Renal cortical epithelial cell (primary cell): ENCODE results near the gene BRD2. TPM values are rescaled to one million over a fixed set of nuclear protein-coding genes. Genes with fewer than 3 reads are reported as not detected.
A peak's percentile ranks its signal among the peaks of the same experiment; 100 is the strongest.

ENCODE experiments used
- DNase-seq: peaks from one replicate; pipeline ENCODE4 v3.0.0-alpha.2; 2011; ENCODE audit warnings: low read depth
- total RNA-seq: library from RNA; depleted of rRNA; stranded (reverse); fragments of >200 nt; gene quantifications from 2 replicates; pipeline ENCODE4 v1.2.3, GENCODE V29; 2014

The BRD2 gene
- total RNA-seq, 1 donor from 2014 or later, result 107 TPM

GRCh38 chr6:33029328-33030184 is 61.2 kb downstream of the BRD2 start:
- DNase-seq, result peak; percentile 23

GRCh38 chr6:33030245-33030644 is 61.9 kb downstream of the BRD2 start:
- DNase-seq, result no peak

Other genes starting within 250 kb of the BRD2 start
- not detected in 2 replicates for gene HLA-DQA2, start 227.2 kb upstream of the BRD2 start, total RNA-seq
- gene HLA-DQB2, start 205.1 kb upstream of the BRD2 start, total RNA-seq, result not detected in 2 replicates
- under 0.01 TPM in 1 of 2 replicates, not detected in the other for gene HLA-DOB, start 151.6 kb upstream of the BRD2 start, total RNA-seq
- 14.1 and 14.4 TPM in 2 replicates for gene TAP2, start 129.9 kb upstream of the BRD2 start, total RNA-seq
- 39.7 and 82.3 TPM in 2 replicates for gene PSMB8, start 124.5 kb upstream of the BRD2 start, total RNA-seq
- 57.6 and 124 TPM in 2 replicates for gene TAP1, start 114.9 kb upstream of the BRD2 start, total RNA-seq
- 8.3 and 52.1 TPM in 2 replicates for gene PSMB9, start 114.4 kb upstream of the BRD2 start, total RNA-seq
- 2.1 and 18.9 TPM in 2 replicates for gene HLA-DMB, start 27.6 kb upstream of the BRD2 start, total RNA-seq
- 1.9 and 6.1 TPM in 2 replicates for gene HLA-DMA, start 15.5 kb upstream of the BRD2 start, total RNA-seq
- gene HLA-DOA, start 41.0 kb downstream of the BRD2 start, total RNA-seq, result 0.55 and 1.6 TPM in 2 replicates
- 7.0 and 9.7 TPM in 2 replicates for gene HLA-DPA1, start 105.1 kb downstream of the BRD2 start, total RNA-seq
- gene HLA-DPB1, start 107.4 kb downstream of the BRD2 start, total RNA-seq, result 12.2 and 25.7 TPM in 2 replicates
- gene COL11A2, start 223.9 kb downstream of the BRD2 start, total RNA-seq, result 0.17 and 0.20 TPM in 2 replicates
- gene RXRB, start 232.1 kb downstream of the BRD2 start, total RNA-seq, result 16.8 and 28.0 TPM in 2 replicates
- gene SLC39A7, start 232.3 kb downstream of the BRD2 start, total RNA-seq, result 108 and 119 TPM in 2 replicates
- 11.2 and 26.0 TPM in 2 replicates for gene HSD17B8, start 236.1 kb downstream of the BRD2 start, total RNA-seq
- gene RING1, start 239.9 kb downstream of the BRD2 start, total RNA-seq, result 18.4 and 28.0 TPM in 2 replicates